Type B pancreatic cell (in vitro differentiated cells): ENCODE results near the gene NUP205. TPM values are rescaled to one million over a fixed set of nuclear protein-coding genes. Genes with fewer than 3 reads are reported as not detected.

Experiments used
- DNase-seq: peaks from one replicate; pipeline ENCODE4 v3.0.0; 2021; ENCODE audit warnings: mixed read lengths; ENCODE audit not compliant: unreplicated experiment; ENCODE audit errors: extremely low spot score
- H3K27ac Mint-ChIP-seq: 2 replicates; pipeline ENCODE4 v1.8.0; 2021; ENCODE audit warnings: mild to moderate bottlenecking, mixed read lengths
- H3K27me3 Mint-ChIP-seq: 2 replicates; pipeline ENCODE4 v1.8.0; 2021; ENCODE audit warnings: mixed read lengths
- H3K36me3 Mint-ChIP-seq: 2 replicates; pipeline ENCODE4 v1.8.0; 2021; ENCODE audit warnings: mixed read lengths
- H3K4me1 Mint-ChIP-seq: one replicate; pipeline ENCODE4 v1.8.0; 2021; ENCODE audit warnings: mixed read lengths; ENCODE audit not compliant: unreplicated experiment
- H3K4me3 Mint-ChIP-seq: 2 replicates; pipeline ENCODE4 v1.8.0; 2021; ENCODE audit warnings: mild to moderate bottlenecking, mixed read lengths
- H3K9me3 Mint-ChIP-seq: 2 replicates; pipeline ENCODE4 v1.8.0; 2021; ENCODE audit warnings: mixed read lengths
- CTCF ChIP-seq: fragments of 200-600 bp; sonication (generic); conservative IDR thresholded peaks from 2 replicates; pipeline ENCODE4 v1.5.0; 2021; ENCODE audit warnings: antibody characterized with exemption, mild to moderate bottlenecking
- total RNA-seq: library from RNA; stranded (reverse); gene quantifications from 2 replicates; pipeline ENCODE4 v1.2.1, GENCODE V29; 2021; ENCODE audit warnings: low replicate concordance

NUP205 gene
- total RNA-seq, 1 donor from 2014 or later = 102 TPM

GRCh38 chr7:135562720-135563119 lies 5.0 kb downstream of the NUP205 start:
- TF ChIP-seq CTCF = no peak
- H3K9me3 Mint-ChIP-seq = no peaks in the 10 kb centered on the region
- peak overlapping the region; percentile 60 for H3K4me3 Mint-ChIP-seq
- no peak for DNase-seq
- H3K36me3 Mint-ChIP-seq = peaks cover 16% of the 10 kb centered on the region
- H3K27me3 Mint-ChIP-seq = no peaks in the 10 kb centered on the region
- peak overlapping the region; percentile 95 for H3K27ac Mint-ChIP-seq
- peaks cover 9% of the 10 kb centered on the region for H3K4me1 Mint-ChIP-seq

- Mint-ChIP-seq H3K27me3 (no peaks in the 10 kb centered on the region), H3K27ac (no peak overlapping the region), H3K9me3 (no peaks in the 10 kb centered on the region), H3K4me3 (no peak overlapping the region), H3K4me1 (no peaks in the 10 kb centered on the region), H3K36me3 (peaks cover 24% of the 10 kb centered on the region)
- no peak for TF ChIP-seq CTCF
- DNase-seq = no peak
Observed at GRCh38 chr7:135571834-135572233, 14.1 kb downstream of the NUP205 start.

- Mint-ChIP-seq H3K9me3 (no peaks in the 10 kb centered on the region), H3K36me3 (peaks cover 28% of the 10 kb centered on the region), H3K4me1 (no peaks in the 10 kb centered on the region), H3K4me3 (no peak overlapping the region), H3K27ac (no peak overlapping the region), H3K27me3 (no peaks in the 10 kb centered on the region)
- TF ChIP-seq CTCF = no peak
- no peak for DNase-seq
Observed at GRCh38 chr7:135573541-135573940, 15.8 kb downstream of the NUP205 start.

- no peaks in the 10 kb centered on the region for H3K9me3 Mint-ChIP-seq
- H3K36me3 Mint-ChIP-seq = peaks cover 31% of the 10 kb centered on the region
- H3K4me3 Mint-ChIP-seq = no peak overlapping the region
- DNase-seq = no peak
- TF ChIP-seq CTCF = no peak
- no peaks in the 10 kb centered on the region for H3K27me3 Mint-ChIP-seq
- no peaks in the 10 kb centered on the region for H3K4me1 Mint-ChIP-seq
- H3K27ac Mint-ChIP-seq = no peak overlapping the region
Observed at GRCh38 chr7:135575296-135575695, 17.6 kb downstream of the NUP205 start.

GRCh38 chr7:135578569-135578968 lies 20.9 kb downstream of the NUP205 start:
- Mint-ChIP-seq H3K4me3 (no peak overlapping the region), H3K27me3 (no peaks in the 10 kb centered on the region), H3K36me3 (peaks cover 27% of the 10 kb centered on the region), H3K9me3 (no peaks in the 10 kb centered on the region), H3K4me1 (no peaks in the 10 kb centered on the region), H3K27ac (no peak overlapping the region)
- TF ChIP-seq CTCF = no peak
- DNase-seq = no peak
